Measurements from ENCODE around the gene BABAM2. TPM values are rescaled to one million over a fixed set of nuclear protein-coding genes. Genes with fewer than 3 reads are reported as not detected.

Gene BABAM2
- total RNA-seq, 1 donor from 2014 or later, result 37.1 TPM

DNA sequence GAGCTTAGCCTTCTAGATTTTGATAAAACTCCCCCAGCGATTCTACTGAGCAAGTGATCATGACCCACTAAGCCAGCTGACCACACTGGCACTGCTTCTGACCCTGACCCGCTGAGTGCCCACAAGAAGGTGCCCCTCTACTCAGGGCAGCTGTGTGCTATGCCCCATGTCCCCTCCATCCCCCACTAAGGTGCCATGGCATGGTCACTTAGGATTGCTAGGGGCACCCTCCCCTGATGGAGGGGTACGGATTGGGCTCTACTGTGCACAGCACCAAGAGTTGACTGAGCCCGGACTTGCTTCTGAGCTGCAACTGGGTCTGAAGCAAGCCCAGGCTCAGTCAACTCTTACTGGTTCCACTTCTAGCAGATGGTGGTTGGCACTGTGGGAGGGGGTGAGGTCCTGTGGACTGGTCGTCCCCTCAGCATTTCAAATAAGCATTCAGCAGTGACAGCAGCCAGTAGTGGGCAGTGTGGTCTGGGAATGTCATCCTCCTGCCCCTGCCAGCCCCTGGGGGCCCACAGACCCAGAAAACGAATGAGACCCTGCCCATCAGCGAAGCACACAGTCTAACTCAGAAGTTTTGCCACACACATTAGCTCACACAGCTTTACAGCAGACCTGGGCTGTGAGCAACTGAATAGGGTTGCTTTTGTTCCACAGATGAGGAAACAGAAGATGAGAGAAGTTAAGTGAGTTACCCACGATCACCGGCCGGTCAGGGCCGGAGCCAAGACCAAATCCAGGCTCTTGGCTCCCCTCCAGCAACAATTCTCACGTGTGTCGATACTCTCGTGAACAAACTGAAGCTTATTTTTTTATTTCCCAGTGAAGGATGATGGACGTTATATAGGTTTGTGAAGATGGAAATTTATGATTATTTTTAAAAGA, 450.0 kb downstream of the BABAM2 start:
- DNase-seq (ENCODE audit: low spot score, unreplicated experiment), result no peak
- peaks cover 4% of the 10 kb centered on the region for H3K27me3 Mint-ChIP-seq
- H3K9me3 Mint-ChIP-seq (ENCODE audit: low read depth), result no peaks in the 10 kb centered on the region
- peaks cover 11% of the 10 kb centered on the region for H3K4me1 Mint-ChIP-seq (ENCODE audit: low read depth)
- H3K4me3 Mint-ChIP-seq (ENCODE audit: low read depth), result no peak overlapping the region
- H3K36me3 Mint-ChIP-seq (ENCODE audit: insufficient read depth), result peaks cover 2% of the 10 kb centered on the region
- TF ChIP-seq, protein P1, sequence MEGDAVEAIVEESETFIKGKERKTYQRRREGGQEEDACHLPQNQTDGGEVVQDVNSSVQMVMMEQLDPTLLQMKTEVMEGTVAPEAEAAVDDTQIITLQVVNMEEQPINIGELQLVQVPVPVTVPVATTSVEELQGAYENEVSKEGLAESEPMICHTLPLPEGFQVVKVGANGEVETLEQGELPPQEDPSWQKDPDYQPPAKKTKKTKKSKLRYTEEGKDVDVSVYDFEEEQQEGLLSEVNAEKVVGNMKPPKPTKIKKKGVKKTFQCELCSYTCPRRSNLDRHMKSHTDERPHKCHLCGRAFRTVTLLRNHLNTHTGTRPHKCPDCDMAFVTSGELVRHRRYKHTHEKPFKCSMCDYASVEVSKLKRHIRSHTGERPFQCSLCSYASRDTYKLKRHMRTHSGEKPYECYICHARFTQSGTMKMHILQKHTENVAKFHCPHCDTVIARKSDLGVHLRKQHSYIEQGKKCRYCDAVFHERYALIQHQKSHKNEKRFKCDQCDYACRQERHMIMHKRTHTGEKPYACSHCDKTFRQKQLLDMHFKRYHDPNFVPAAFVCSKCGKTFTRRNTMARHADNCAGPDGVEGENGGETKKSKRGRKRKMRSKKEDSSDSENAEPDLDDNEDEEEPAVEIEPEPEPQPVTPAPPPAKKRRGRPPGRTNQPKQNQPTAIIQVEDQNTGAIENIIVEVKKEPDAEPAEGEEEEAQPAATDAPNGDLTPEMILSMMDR (IDR thresholded peaks at IDR 0.05; ENCODE audit: unreplicated experiment), result no peak
- no peak overlapping the region for H3K27ac Mint-ChIP-seq

DNA sequence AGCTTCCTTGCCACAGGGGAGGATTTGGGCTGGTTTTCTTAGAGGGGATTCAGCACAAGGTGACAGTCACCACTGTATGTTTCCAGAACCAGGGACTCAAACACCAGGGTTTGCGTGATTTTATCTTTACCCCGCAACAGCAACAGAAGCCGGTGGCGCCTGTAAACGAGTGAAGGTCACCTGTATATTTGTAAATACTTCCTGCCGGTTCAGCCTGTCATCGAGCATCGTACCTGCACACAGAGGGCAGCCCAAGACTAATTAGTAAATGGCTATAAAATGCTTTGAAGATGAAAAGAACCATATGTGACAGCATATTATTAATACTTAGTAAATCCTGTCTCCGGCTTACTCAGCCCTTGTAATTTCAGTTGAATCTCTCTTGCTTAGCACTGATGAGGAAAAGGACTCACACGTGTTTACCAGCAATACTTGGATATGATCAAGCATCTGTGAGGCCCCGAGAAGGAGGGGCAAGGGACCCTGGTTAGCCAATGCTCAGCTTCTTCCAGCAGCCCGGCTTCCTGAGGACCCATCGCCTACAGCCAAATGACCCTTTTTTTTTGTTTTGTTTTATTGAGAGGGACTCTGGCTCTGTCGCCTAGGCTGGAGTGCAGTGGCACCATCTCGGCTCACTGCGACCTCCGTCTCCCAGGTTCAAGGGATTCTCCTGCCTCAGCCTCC, 450.8 kb downstream of the BABAM2 start:
- no peak for DNase-seq (ENCODE audit: low spot score, unreplicated experiment)
- TF ChIP-seq, protein P1 (IDR thresholded peaks at IDR 0.05; ENCODE audit: unreplicated experiment), result no peak
- no peaks in the 10 kb centered on the region for H3K36me3 Mint-ChIP-seq (ENCODE audit: insufficient read depth)
- no peaks in the 10 kb centered on the region for H3K9me3 Mint-ChIP-seq (ENCODE audit: low read depth)
- no peak overlapping the region for H3K4me3 Mint-ChIP-seq (ENCODE audit: low read depth)
- no peaks in the 10 kb centered on the region for H3K27me3 Mint-ChIP-seq
- H3K27ac Mint-ChIP-seq, result no peak overlapping the region
- peaks cover 11% of the 10 kb centered on the region for H3K4me1 Mint-ChIP-seq (ENCODE audit: low read depth)

DNA sequence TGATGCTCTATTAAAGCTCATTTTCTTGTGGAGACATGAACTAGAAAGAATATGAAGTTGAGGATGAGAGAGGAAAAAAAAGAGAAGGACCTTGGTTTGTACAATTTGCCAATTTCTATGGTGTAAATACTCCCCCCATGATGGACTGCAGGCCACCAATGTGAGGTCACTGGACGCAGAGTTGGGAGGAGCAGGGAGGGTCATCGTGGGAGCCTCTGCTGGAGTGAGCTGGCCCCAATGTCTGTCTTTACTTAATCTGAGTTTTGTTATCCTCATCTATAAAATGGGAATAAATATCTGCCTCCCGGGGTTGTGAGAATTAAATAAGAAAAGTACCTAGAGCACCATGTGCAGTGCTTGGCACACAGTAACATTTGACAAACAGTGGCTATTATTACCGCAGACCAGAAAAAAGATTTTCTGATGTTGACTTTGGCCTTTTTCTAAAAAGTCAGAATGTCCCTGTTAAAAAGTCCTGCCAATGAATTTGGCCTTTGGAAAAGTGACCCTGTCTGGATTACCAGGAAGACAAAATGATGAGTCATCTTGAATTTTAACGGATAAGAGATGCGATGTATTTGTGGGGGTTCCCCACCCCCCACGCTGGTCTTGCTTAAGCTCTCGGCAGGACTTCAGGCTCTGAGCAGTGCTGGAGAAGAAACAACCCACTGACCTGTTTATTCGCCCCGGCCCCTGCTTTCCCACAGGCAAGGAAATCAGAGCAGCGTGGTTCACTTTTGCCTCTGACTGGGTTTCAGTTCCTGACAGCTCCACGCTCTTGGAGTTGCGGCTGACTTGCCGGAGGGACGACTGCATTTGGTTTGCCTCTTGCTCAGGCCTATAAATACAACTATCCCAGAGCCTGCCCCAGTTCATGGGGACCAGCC, 451.8 kb downstream of the BABAM2 start:
- no peaks in the 10 kb centered on the region for H3K9me3 Mint-ChIP-seq (ENCODE audit: low read depth)
- no peak for DNase-seq (ENCODE audit: low spot score, unreplicated experiment)
- no peak overlapping the region for H3K27ac Mint-ChIP-seq
- TF ChIP-seq, protein P1 (IDR thresholded peaks at IDR 0.05; ENCODE audit: unreplicated experiment), result no peak
- peaks cover 11% of the 10 kb centered on the region for H3K4me1 Mint-ChIP-seq (ENCODE audit: low read depth)
- no peak overlapping the region for H3K4me3 Mint-ChIP-seq (ENCODE audit: low read depth)
- H3K27me3 Mint-ChIP-seq, result no peaks in the 10 kb centered on the region
- no peaks in the 10 kb centered on the region for H3K36me3 Mint-ChIP-seq (ENCODE audit: insufficient read depth)

DNA sequence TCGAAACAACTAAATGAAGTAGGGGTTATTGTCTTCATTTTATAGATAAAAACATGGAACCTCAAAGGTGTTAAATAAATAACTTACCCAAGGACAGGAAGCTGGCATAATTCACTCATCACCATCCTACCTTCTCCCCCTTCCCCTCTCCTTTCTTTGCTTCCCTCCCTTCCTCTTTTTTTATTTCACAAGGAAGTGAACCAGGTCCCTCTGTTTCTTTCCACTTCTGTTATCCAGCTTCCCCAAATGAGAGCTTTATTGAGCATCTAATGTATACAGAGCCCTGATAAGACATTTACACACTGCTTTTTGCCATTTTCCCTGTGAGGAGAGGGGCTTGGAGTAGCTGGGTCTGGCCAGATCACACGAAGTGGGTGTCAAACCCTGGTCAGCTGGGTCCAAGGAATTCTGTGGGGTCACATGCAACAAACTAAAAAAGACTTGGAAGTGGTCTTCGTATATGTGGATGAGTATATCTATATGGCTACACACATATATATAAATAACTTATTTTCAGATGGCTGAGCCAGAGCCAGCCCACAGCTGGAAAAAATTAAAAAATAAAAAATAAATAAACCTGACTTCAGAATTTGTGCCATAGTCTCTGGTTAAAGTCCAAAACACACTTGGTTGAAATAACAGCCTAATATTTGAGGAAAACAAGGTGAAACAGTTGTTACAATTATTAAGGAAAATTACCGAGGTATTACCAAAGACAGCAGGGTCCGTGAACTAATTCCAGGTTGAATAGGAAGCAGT, 452.8 kb downstream of the BABAM2 start:
- Mint-ChIP-seq H3K36me3 (ENCODE audit: insufficient read depth) (no peaks in the 10 kb centered on the region), H3K27ac (no peak overlapping the region), H3K27me3 (no peaks in the 10 kb centered on the region), H3K4me3 (ENCODE audit: low read depth) (no peak overlapping the region), H3K9me3 (ENCODE audit: low read depth) (no peaks in the 10 kb centered on the region), H3K4me1 (ENCODE audit: low read depth) (peaks cover 10% of the 10 kb centered on the region)
- TF ChIP-seq, protein P1 (IDR thresholded peaks at IDR 0.05; ENCODE audit: unreplicated experiment), result no peak
- DNase-seq (ENCODE audit: low spot score, unreplicated experiment), result no peak

Data from progenitor cell of endocrine pancreas (in vitro differentiated cells).